Measurements from ENCODE around the gene DERL2. TPM values are rescaled to one million over a fixed set of nuclear protein-coding genes. Genes with fewer than 3 reads are reported as not detected.

DERL2 gene
- total and polyA plus RNA-seq, 12 donors: 25.6 to 165 (median 80.9) TPM

GRCh38 chr17:5492970-5493369 lies 7.0 kb upstream of the DERL2 start:
- Histone ChIP-seq H3K4me1 (replicated peaks in 1 of 2) (peaks cover 0 to 6% of the 10 kb centered on the region in 2 donors), H3K36me3 (replicated peaks in 1 of 2) (peaks cover 0 to 21% of the 10 kb centered on the region in 2 donors), H3K9me3 (replicated peaks in 1 of 3) (peaks cover 0 to 6% (median 0%) of the 10 kb centered on the region in 3 donors), H3K27me3 (no peaks in the 10 kb centered on the region), H3K4me3 (no peak overlapping the region), H3K27ac (no peak overlapping the region)
- TF ChIP-seq CTCF (IDR thresholded peaks at IDR 0.05): no peak
- no peak for DNase-seq
- intact Hi-C loops (cut with DNase I): no loop called here
- WGBS, 4 donors: 90 to 98% (median 95%) methylated on average over 2 of the region's 2 CpGs

GRCh38 chr17:5488752-5489151 lies 2.8 kb upstream of the DERL2 start:
- H3K27ac ChIP-seq: no peak overlapping the region
- peaks cover 0 to 6% (median 0%) of the 10 kb centered on the region in 3 donors for H3K9me3 ChIP-seq (replicated peaks in 1 of 3)
- 81 to 90% (median 86%) methylated on average over 8 of the region's 8 CpGs for WGBS, 4 donors
- H3K4me1 ChIP-seq (replicated peaks in 1 of 2): peaks cover 8 to 24% of the 10 kb centered on the region in 2 donors
- no peak for DNase-seq
- H3K4me3 ChIP-seq: no peak overlapping the region
- no peak for TF ChIP-seq CTCF (IDR thresholded peaks at IDR 0.05)
- no peak for TF ChIP-seq POLR2A (IDR thresholded peaks at IDR 0.05)
- peaks cover 0 to 29% of the 10 kb centered on the region in 2 donors for H3K36me3 ChIP-seq (replicated peaks in 1 of 2)
- H3K27me3 ChIP-seq: no peaks in the 10 kb centered on the region
- intact Hi-C loops (cut with DNase I): no loop called here

GRCh38 chr17:5486206-5487124 lies 487 bp upstream of the DERL2 start, which contains the start of gene MIS12:
TSS of gene MIS12 (plus strand) at chr17:5486566. CDS start at chr17:5488863, 2,297 bp downstream.
- WGBS, 4 donors: 1% methylated on average over 45 to 77 of the region's 77 CpGs
- peaks cover 8 to 27% of the 10 kb centered on the region in 2 donors for H3K4me1 ChIP-seq (replicated peaks in 1 of 2)
- H3K27me3 ChIP-seq: no peaks in the 10 kb centered on the region
- H3K36me3 ChIP-seq (replicated peaks in 1 of 2): peaks cover 0 to 30% of the 10 kb centered on the region in 2 donors
- intact Hi-C loops (cut with DNase I): no loop called here
- peak within 1 kb of the TSS; percentile 95 to 100 (median 98) for H3K27ac ChIP-seq
- TF ChIP-seq POLR2A (IDR thresholded peaks at IDR 0.05): peak; percentile 64 to 85
- TF ChIP-seq CTCF (IDR thresholded peaks at IDR 0.05): peak in 1 of 6 experiments; percentile 16
- H3K4me3 ChIP-seq: peak within 1 kb of the TSS; percentile 71 to 92 (median 84)
- peak; percentile 97 to 100 (median 100) for DNase-seq
- no peaks in the 10 kb centered on the region for H3K9me3 ChIP-seq (replicated peaks in 1 of 3)

- Histone ChIP-seq H3K36me3 (replicated peaks in 1 of 2) (peaks cover 0 to 53% of the 10 kb centered on the region in 2 donors), H3K4me3 (no peak overlapping the region), H3K9me3 (replicated peaks in 1 of 3) (no peaks in the 10 kb centered on the region), H3K27me3 (no peaks in the 10 kb centered on the region), H3K4me1 (replicated peaks in 1 of 2) (peaks cover 0 to 15% of the 10 kb centered on the region in 2 donors), H3K27ac (peak overlapping the region in 1 of 5 donors; percentile 23)
- 52 to 79% (median 57%) methylated on average over 4 of the region's 4 CpGs for WGBS, 4 donors
- TF ChIP-seq CTCF (IDR thresholded peaks at IDR 0.05) (no peak), POLR2A (IDR thresholded peaks at IDR 0.05) (no peak)
- intact Hi-C loops (cut with DNase I): no loop called here
- DNase-seq: peak in 4 of 7 donors; percentile 37 to 46 (median 42)
Measured at GRCh38 chr17:5481451-5481850, 4.5 kb downstream of the DERL2 start.

Measured in adrenal gland (tissue), 12 donors.